HG03159 (cell line): ENCODE measurements around the gene GNAO1.

Source experiments
- ATAC-seq: cut with Tn5 transposase; IDR thresholded peaks from one replicate; pipeline ENCODE4 v1.9.1; 2021; ENCODE audit warnings: mild to moderate bottlenecking, moderate library complexity; ENCODE audit not compliant: unreplicated experiment

Gene GNAO1

DNA sequence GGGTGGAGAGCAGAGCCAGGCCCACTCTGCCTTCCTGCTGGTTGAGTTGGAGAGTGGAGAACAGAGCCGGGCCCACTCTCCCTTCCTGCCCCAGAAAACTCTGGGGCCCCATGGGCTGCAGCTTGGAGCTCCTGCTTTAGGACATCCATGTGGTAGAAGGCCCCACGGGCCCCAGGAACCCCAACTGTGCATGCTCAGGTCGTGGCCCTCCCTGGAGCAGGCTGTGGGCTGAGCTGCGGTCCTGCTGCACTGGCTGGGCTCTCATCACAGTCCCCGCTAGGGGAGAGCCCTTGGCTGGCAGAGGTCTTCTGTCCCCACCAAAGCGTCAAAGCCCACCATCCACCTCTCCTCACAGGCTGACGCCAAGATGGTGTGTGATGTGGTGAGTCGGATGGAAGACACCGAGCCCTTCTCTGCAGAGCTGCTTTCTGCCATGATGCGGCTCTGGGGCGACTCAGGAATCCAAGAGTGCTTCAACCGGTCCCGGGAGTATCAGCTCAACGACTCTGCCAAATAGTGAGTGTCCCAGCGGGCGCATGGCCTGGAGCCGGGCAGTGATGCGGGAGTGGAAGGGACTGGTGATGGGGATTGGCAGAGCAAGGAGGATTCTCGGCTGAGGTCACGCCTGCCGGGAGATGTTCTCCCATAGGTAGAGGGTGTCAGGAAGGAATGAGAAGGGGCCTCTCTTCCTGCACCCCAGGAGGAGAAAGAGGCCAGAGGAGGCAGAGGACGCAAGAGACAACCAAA is 137.2 kb downstream of the GNAO1 start:
- ATAC-seq = no peak

GRCh38 chr16:56329887-56330286 is 138.6 kb downstream of the GNAO1 start:
- no peak for ATAC-seq

DNA sequence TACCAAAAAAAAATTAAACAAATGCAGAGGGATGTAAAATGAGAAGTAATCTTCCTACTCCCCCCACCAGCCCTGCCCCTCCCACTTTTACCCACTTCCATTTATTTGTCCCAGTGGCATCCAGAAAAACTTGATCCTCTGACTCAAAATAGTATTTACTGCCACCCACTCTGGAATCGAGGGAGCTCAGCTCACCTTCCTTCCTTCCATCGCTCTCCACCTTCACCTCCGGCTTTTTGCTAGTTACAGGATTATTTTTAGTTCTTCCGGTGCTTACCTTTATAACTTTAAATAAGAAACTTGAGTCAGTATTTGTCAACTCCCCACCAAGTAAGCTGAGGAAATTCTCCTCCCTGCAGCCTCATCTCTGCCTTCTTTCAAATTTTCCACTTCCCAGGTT is 139.2 kb downstream of the GNAO1 start:
- ATAC-seq = no peak

DNA sequence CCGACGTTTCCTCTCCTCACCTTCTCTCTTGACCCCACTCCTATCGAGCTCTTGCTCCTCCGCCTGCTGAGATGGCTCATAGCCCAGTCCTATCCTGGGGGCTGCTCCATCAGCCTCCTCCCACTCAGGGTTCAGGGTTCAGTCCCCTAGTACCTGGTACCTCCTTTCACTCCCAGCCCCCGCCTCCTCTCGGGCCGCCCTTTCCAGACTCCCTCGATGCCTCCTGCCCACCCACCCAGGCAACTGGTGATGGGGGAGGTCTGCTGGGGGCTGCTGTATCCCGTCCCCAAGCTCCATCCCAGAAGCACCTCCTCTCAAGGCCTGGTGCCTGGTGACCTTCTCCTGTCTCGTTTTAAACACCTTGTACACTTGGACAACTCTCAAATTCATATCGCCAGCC is 140.1 kb downstream of the GNAO1 start:
- no peak for ATAC-seq

DNA sequence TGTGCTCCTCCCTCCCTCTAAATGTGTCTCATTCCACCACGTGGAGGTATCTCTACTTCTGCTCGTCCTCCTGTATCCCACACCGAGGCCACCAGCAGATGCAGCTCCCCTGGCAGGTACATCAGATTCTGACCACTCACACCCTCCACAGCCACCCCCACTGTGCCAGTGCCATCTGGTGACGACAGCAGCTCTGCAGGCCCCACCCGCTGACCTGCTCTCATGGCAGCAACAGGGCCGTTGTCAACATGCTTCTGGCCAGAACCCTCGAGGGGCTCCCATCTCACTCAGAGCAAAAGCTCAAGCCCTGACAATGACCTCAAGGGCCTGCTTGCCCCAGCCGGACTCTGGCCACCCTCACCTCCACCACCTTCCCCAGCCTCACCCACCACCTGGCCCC is 140.6 kb downstream of the GNAO1 start:
- no peak for ATAC-seq

- ATAC-seq = no peak
Measured at GRCh38 chr16:56332464-56333079, 141.3 kb downstream of the GNAO1 start.

GRCh38 chr16:56334761-56335160 is 143.5 kb downstream of the GNAO1 start:
- no peak for ATAC-seq

DNA sequence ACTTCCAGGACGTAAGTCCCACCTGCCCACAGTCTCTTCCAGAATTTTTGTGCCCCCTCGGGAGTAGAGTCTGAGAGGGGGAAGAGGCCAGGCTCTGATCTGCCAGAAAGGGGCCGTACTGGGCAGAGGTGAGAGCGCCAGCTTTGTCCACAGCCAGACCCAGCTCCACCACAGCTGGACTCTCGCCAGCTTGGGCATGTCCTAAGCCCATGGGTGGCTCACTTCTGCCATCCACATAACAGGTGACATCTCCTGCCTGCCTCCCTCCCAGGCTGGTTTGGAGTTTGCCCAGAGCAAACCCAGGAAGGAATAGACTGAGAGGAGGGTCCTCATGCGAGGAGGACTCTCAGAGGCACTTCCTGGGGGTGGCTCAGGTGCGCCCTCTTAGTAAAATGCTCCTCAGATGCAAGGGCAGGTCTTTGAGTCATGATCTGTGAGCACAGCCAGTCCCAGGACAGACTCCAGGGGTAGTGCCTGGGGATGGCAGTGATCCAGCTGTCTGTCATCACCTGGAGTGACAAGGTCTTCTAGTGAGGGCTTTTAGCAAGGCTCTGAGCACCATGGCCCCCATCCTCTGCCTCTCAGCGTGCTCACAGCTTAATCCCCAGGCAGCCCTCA is 144.9 kb downstream of the GNAO1 start:
- no peak for ATAC-seq

DNA sequence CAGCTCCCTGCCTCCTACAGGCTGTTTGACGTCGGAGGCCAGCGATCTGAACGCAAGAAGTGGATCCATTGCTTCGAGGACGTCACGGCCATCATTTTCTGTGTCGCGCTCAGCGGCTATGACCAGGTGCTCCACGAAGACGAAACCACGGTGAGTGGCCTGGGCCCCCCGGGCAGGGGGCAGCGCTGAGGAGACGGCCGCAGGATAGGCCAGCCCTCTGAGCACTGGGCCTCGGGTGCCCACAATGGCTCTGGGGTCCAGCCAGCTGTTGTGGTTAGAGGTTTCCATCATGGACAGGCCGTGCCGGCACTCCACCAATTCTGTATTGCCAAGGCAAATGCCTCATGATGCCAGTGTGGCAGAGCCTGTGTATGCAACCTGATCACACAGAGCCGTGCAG is 145.4 kb downstream of the GNAO1 start:
- ATAC-seq = no peak

DNA sequence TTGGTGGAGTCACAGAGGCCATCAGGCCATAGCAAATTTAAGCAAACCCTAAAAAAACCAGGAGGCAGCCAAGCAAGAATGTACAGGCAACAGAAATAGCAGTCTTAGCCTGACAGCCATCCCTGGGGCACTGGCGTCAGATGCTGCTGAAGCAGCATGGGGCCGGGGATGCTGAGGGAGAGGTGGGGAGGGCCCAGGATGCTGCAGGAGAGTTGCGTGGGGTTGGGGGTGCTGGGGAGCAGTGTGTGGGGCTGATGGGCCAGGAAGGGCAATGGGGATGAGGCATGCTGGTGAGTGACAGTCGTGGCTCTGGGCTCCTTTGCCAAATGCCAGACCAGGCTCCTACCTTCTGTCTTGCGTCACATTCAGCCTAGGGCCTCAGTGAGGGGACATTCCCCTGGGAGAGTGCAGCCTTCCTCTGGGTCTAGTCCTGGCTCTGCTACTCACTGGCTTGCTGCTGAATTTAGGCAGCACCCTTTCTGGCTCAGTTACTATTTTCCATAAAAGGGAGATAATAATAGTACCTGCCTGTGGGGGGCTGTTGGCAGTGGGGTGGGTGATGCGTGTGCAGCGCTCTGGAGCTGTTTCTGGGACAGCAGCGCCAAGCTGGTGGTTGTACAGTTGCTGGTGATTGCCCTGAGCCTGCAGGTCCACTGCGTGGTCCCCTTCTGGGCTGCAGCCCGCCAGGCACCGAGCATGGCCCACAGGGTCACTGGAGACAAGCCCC is 146.0 kb downstream of the GNAO1 start:
- no peak for ATAC-seq

DNA sequence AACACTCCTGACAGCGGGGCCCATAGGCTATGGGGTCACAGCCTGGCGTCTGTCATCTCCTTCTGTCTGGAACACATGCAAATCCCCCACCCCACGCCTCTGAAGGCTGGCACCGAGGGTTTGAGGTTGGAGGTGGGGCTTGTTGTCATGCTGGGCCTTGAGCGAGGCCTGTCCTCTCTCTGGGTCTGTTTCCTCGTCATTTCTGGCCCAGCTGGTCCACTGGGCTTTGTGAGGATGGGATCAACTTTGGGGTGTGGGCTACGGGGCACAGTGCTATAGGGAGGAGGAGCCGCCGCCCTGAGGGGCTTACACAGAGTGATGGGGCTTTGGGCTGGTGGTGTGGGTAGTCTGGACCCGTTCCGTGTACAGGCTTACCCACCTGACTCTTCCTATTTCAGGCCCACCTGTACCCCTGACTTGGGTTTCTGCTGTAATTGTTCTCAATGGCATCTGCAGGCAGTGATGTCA is 146.6 kb downstream of the GNAO1 start:
- ATAC-seq = no peak

GRCh38 chr16:56338566-56339318 is 147.5 kb downstream of the GNAO1 start:
- ATAC-seq = no peak

- ATAC-seq = no peak
Measured at GRCh38 chr16:56339431-56340195, 148.3 kb downstream of the GNAO1 start.

DNA sequence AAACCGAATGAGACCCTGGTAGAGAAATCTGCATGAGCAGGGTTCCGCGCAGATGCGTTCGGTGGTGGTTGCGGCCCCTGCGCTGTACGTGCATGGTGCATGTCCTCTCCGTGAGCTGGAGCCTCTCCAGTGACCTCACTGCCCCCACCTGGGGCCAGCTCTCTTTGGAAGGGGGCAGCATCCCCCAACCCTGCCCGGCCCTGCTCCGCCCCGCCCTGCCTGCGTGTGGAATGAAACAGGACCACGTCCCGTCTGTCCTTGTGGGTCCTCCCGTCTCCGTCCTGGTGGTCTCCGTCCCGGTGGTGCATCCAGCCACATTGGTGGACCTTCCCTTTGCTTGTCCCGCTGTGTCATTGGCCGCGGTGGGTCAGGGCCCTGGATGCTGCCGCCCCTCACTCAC is 149.1 kb downstream of the GNAO1 start:
- ATAC-seq = no peak

GRCh38 chr16:56340864-56341365 is 149.6 kb downstream of the GNAO1 start:
- no peak for ATAC-seq

- no peak for ATAC-seq
Measured at GRCh38 chr16:56341656-56342399, 150.5 kb downstream of the GNAO1 start.

DNA sequence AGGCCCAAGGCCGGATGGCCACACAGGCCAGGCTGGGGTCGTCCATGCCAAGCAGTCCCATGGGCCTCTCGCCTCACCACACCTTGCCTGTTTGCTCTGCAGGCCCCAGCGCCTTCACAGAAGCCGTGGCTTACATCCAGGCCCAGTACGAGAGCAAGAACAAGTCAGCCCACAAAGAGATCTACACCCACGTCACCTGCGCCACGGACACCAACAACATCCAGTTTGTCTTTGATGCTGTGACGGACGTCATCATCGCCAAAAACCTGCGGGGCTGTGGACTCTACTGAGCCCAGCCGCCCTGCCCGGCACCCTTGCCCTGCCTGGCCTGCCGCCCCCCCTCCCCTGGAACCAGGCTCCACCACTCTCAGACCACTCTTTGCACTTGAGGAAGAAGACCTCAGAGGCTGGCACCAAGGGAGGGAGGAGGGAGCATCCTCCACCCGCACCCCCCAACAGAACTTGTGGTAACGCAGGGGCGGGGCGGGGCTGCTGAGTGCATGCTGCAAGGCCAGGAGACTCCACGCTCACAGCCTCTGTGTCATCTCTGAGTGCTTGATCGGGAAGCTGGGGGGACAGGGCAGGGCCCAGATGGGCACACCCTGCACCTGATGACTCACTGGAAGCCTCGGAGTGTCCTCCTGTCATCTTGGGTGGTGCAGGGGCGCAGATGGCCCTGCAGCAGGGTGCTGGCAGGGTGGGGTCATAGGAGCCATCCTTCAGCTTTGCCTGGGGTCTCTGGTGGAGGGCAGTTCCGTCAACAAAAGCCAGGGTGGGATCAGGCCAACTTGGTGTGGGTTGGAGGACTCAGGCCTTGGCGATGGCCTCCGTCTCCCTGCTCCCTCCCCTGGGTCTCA is 152.6 kb downstream of the GNAO1 start:
- no peak for ATAC-seq
